Epithelial cell of esophagus (primary cell): Measurements from ENCODE around the gene POC1A.
A peak's percentile ranks its signal among the peaks of the same experiment; 100 is the strongest.

Source experiments
- DNase-seq: peaks from one replicate; pipeline ENCODE4 v3.0.0; 2010; ENCODE audit warnings: low read depth
- H3K4me3 ChIP-seq: 2 replicates; pipeline ENCODE4 v1.5.1; 2011; ENCODE audit warnings: mild to moderate bottlenecking, low read length, control low read depth
- CTCF ChIP-seq: IDR thresholded peaks from 2 replicates; pipeline ENCODE4 v1.5.1; 2011; ENCODE audit warnings: low read depth, mild to moderate bottlenecking, low read length, control low read depth, inconsistent platforms; ENCODE audit not compliant: insufficient read depth; ENCODE audit errors: missing control alignments

POC1A gene

GRCh38 chr3:52123106-52123725, 31.0 kb downstream of the POC1A start:
- DNase-seq, result peak; percentile 85
- peak; percentile 99 for TF ChIP-seq CTCF
- no peak overlapping the region for H3K4me3 ChIP-seq

- no peak overlapping the region for H3K4me3 ChIP-seq
- no peak for TF ChIP-seq CTCF
- DNase-seq, result no peak
These were observed 31.7 kb downstream of the POC1A start for GRCh38 chr3:52122491-52122890.

GRCh38 chr3:52121813-52122212, 32.4 kb downstream of the POC1A start:
- TF ChIP-seq CTCF, result no peak
- H3K4me3 ChIP-seq, result no peak overlapping the region
- DNase-seq, result no peak

GRCh38 chr3:52121464-52121805, 32.8 kb downstream of the POC1A start:
- no peak for DNase-seq

GRCh38 chr3:52120556-52121463, 33.4 kb downstream of the POC1A start:
- no peak overlapping the region for H3K4me3 ChIP-seq
- DNase-seq, result peak; percentile 51
- TF ChIP-seq CTCF, result no peak

More at GRCh38 chr3:52121464-52121805, 32.8 kb downstream of the POC1A start:
- TF ChIP-seq CTCF, result no peak
- no peak overlapping the region for H3K4me3 ChIP-seq

- TF ChIP-seq CTCF, result no peak
- H3K4me3 ChIP-seq, result no peak overlapping the region
These were observed 34.4 kb downstream of the POC1A start for GRCh38 chr3:52119826-52120225.

More at GRCh38 chr3:52119826-52120225, 34.4 kb downstream of the POC1A start:
- DNase-seq, result peak; percentile 32
